ENCODE results near the gene TICAM1. TPM values are rescaled to one million over a fixed set of nuclear protein-coding genes. Genes with fewer than 3 reads are reported as not detected.
A peak's percentile ranks its signal among the peaks of the same experiment; 100 is the strongest.
"Not testable (repeated sequence)": the region's sequence is repeated elsewhere in the genome, so short reads cannot be mapped to it uniquely, and the experiment has no call there.

The TICAM1 gene
- total RNA-seq, 1 donor from 2014 or later: 7.3 TPM

- ATAC-seq; intact Hi-C loops (cut with DNase I); DNase-seq (ENCODE audit: missing footprints): not testable (repeated sequence)
Observed at GRCh38 chr19:4786412-4787016, 45.0 kb downstream of the TICAM1 start.

- ATAC-seq: no peak
Observed at GRCh38 chr19:4781801-4782200, 49.7 kb downstream of the TICAM1 start.

GRCh38 chr19:4780860-4781259, 50.7 kb downstream of the TICAM1 start:
- intact Hi-C loops (cut with DNase I): no loop called here
- DNase-seq (ENCODE audit: missing footprints) (no peak), ATAC-seq (no peak)

More at GRCh38 chr19:4781801-4782200, 49.7 kb downstream of the TICAM1 start:
- intact Hi-C loops (cut with DNase I): no loop called here
- DNase-seq (ENCODE audit: missing footprints): no peak

GRCh38 chr19:4778124-4778523, 53.4 kb downstream of the TICAM1 start:
- intact Hi-C loops (cut with DNase I); ATAC-seq; DNase-seq (ENCODE audit: missing footprints): not testable (repeated sequence)

- DNase-seq (ENCODE audit: missing footprints) (no peak), ATAC-seq (no peak)
- intact Hi-C loops (cut with DNase I): no loop called here
Observed at GRCh38 chr19:4776436-4777211, 54.9 kb downstream of the TICAM1 start.

- DNase-seq (ENCODE audit: missing footprints): no peak
- no peak for ATAC-seq
- intact Hi-C loops (cut with DNase I): no loop called here
Observed at GRCh38 chr19:4775627-4776152, 55.8 kb downstream of the TICAM1 start.

- DNase-seq (ENCODE audit: missing footprints) (no peak), ATAC-seq (no peak)
- intact Hi-C loops (cut with DNase I): no loop called here
Observed at GRCh38 chr19:4774136-4774535, 57.4 kb downstream of the TICAM1 start.

- DNase-seq (ENCODE audit: missing footprints): no peak
- no peak for ATAC-seq
- intact Hi-C loops (cut with DNase I): no loop called here
Observed at GRCh38 chr19:4773047-4773640, 58.4 kb downstream of the TICAM1 start.

GRCh38 chr19:4772566-4772965, 58.9 kb downstream of the TICAM1 start:
- intact Hi-C loops (cut with DNase I): no loop called here

GRCh38 chr19:4768934-4769777, 62.4 kb downstream of the TICAM1 start:
- ATAC-seq: peak; percentile 81
- DNase-seq (ENCODE audit: missing footprints): no peak
- intact Hi-C loops (cut with DNase I): no loop called here

More at GRCh38 chr19:4772566-4772965, 58.9 kb downstream of the TICAM1 start:
- ATAC-seq: no peak
- no peak for DNase-seq (ENCODE audit: missing footprints)

Small RNA genes within 50 kb of the gene (microRNA-seq; reads per million reads assigned to microRNA genes)
- not detected for gene MIR7-3

Other genes with a start within 250 kb of the TICAM1 start
- gene TNFAIP8L1, start 192.2 kb downstream of the TICAM1 start, total RNA-seq: 4.4 TPM
- 29.8 TPM for gene MYDGF, start 161.4 kb downstream of the TICAM1 start, total RNA-seq
- gene DPP9, start 107.9 kb downstream of the TICAM1 start, total RNA-seq: 52.7 TPM
- 47.0 TPM for gene FEM1A, start 40.0 kb downstream of the TICAM1 start, total RNA-seq
- gene PLIN3, start 36.0 kb upstream of the TICAM1 start, total RNA-seq: 34.0 TPM
- not detected for gene ARRDC5, start 71.2 kb upstream of the TICAM1 start, total RNA-seq
- gene UHRF1, start 77.8 kb upstream of the TICAM1 start, total RNA-seq: 2.3 TPM
- gene KDM4B, start 137.4 kb upstream of the TICAM1 start, total RNA-seq: 38.6 TPM